Hematopoietic multipotent progenitor cell treated with erythropoietin and hydrocortisone succinate and interleukin-3 and kit ligand, for 17 days (in vitro differentiated cells): ENCODE measurements around the gene CADM1.

Experiments
- DNase-seq: peaks from one replicate; pipeline ENCODE4 v3.0.0-alpha.2; 2015; ENCODE audit warnings: low spot score

Gene CADM1

DNA sequence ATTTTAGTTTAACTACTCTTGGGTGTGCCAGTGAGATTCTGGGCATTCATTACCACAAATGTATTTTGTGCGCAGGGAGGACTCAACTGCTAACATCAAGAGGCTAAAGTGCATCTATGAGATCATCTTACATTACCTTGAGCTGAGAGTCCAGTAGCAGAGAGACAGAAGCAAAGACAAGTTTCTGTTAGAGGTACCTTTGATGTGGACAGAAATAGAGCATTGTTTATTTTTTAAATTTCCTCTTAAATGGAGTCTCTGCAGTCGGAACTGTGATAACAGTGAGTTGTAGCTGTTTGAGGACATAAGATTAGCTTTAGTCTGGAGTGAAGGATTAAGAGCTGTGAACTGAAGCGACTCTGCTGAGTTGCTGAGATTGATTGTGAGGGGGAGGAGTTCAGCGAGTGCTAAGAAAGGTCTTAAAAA is 297.0 kb downstream of the CADM1 start:
- no peak for DNase-seq

DNA sequence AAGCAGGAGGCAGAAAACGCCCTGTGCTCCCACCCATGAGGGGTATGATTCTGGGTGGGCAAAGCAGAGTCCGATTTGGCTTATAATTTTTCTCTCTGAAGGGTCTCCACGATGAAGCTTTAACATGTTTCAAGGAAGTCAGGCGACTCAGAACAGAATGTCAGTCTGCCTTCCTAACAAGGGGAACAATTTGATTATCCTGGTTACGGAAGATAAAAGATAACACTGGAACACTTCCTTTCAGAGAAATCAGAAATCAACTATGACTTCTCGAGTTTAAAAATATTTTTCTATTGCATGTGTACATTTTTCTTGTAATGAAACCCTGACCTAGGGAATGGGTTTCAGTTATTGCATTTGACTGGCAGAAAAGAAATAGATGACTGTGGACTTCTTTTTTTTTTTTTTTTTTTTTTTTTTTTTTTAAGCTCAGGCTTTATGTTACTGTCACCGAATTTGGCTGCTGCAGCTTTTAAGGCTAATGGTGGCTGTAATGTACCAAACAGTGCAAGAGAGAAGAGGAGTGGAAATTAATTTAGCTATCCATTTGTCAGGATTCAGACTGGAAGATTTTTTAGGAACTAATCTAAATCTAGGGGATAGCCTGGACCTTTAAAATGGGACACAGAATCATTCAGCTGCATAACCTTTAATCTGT is 297.7 kb downstream of the CADM1 start:
- DNase-seq = no peak

DNA sequence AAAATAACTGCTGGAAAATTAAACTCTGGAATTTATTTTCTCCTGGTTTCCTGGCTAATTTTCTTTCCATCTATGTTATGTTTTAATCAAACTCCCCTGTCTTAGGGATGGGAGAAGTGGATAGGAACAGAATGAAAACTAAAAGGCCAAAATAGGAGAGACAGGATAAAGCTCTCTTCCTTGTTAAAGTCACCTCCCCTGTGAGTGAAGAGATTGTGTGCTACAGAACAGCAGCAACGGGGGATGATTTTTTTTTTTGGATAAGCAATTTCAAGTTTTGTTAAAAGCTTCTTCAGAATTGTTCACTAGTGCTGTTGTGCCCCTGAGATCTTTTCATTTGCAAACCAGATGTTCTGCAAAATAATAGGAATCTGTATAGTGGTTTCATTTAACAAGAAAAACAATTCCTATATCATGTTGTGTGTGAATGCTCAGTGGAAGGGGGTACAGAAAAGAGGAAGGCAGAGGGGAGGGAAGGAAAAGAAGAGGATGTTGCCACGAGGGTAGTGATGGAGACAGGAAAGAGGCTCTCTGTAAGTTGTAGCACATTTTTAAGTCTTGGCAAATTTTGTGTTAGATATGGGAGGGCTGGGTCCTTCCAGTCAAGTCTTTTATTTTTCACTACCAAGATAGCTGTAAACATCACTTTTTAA is 301.2 kb downstream of the CADM1 start:
- no peak for DNase-seq

DNA sequence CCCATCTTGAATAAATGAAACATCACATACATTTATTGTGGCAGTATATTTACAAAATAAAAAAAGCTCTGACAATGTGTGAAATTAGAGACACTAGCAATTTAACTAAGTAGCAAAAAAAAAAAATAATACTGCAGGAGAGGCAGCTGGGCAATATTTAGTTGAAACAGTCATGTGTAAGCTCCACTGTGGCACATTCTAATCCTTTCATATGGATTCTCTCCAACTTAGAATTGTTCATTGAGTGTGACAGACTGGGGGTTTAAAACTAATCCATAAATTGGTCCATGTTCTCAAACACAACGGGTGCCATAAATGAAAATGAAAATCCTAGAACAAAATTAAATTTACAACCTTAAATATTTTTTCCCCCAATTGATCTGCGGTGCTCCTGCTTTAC is 302.1 kb downstream of the CADM1 start:
- DNase-seq = no peak

DNA sequence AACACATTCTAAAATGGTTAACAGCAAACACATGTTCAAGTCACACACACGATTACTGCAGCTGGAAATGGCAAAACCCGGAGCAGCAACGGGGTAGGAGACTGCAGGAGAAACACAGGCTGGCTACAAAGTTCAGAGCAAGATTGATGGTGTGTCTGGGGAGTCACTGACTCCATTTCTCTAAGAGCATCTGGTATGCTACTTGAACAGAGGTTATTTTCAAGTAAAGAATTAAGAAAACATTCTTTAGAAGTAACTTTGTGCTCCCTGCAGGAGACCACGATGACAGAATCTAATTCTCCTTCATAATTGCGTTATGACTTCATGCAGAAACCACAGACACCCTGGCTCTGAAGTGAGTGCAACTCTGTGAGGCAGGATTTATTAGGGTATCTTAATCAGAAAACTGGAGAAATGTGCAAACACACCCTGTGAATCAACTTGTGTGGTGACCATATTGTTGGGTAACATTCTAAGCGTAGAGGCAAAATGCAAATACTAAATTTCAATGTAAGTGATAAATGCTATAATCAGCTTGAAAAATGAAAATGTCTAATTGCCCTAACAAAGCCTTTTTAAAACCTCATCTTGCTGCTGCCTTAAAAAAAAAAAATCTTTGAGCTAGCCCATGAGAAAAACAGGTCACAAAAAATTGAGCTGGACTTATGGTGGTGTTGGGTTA is 303.0 kb downstream of the CADM1 start:
- DNase-seq = no peak

DNA sequence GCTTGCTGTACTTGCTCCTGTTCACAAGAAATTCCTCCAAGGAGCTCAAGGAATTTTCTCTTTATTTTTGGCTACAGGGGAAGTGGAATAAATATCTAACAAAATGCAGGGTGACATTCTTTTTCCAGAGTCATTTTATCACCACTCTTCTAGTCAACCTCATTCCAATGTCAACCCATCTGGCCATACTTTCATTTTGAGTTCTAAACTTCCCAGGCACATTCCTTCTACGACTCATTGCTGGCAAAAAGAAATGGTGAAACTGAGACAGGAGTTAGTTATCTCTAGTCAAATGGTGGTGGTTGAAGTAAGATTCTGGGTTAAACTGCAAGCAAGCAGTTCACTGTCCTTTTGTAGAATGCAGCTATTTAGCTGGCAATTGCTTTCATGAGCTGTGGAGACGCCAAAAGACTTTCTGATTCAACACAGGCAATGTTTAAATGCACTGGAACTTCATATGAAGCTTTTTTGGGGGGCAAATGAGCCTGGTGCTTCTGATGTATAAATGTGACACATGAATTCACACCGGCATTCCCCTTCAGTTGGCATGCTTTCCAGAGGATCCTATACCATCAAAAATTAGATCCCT is 304.6 kb downstream of the CADM1 start:
- no peak for DNase-seq

DNA sequence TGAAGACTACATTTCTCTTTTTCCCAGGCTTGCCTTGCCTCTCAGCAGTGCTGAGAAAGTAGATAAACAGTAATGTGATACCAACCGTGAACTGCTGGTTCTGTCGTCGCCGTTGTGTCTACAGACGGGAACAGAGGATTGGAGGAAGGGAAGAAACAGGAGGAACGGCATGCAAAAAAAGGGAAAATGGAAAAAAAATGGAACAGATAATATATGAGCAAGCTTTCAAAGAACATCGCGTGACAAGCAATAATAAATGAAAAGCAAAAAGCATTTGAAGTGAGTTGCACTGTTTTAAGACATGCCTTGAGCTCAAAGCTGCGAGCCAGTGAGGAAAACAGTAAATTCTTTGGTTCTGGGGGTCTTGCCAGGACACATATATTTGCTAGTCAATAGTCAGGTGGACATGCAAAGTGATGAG is 305.9 kb downstream of the CADM1 start:
- DNase-seq = no peak

DNA sequence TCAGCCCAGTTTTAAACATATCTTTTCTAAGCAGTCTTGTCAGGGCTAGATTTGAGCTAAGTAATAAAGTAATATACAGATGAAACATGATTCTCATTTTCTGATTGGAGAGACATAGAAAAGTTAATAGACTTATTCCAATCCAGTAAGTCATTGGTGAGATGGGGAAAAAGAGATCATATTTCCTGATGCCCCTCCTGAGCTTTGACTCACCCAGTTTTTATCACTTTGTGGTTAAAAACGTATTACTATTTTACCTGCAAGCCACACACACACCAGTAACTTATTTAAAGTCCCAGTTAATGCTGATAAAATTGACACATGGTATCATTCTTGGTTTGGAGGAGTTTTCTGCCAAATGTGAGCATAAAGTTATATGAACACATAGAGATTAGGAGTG is 306.8 kb downstream of the CADM1 start:
- no peak for DNase-seq

DNA sequence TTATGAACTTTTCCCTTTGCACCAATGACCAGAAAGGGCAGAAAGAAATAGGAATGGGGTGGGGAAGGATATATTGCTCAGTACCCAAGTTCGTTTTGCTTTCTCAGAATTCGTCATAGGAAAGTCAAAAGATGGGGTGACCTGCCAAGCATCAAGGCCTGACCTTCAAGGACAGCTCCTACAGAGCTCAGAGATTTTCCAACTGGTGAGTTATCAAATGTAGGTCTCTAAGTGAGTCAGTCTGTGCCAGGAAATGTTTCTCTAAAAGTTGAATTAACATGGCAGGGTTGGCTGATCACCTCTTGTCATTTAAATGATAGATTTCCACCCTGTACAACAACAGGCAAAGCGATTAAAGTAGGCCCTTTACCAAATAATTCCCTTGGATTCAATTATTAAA is 307.2 kb downstream of the CADM1 start:
- no peak for DNase-seq

DNA sequence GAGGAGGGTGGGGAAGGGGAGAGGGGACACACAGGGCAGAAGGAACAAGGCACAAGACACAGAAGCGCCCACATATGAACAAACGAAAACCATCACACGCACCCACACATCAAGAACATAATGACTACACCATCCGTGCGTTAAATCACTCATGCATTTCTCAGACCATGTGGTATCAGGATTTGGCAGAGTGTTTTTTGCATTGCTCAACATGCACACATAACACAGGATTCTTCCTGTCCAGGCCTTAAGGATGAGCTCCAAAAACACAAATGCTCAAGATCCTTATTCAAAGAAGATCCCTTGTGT is 309.5 kb downstream of the CADM1 start:
- no peak for DNase-seq

DNA sequence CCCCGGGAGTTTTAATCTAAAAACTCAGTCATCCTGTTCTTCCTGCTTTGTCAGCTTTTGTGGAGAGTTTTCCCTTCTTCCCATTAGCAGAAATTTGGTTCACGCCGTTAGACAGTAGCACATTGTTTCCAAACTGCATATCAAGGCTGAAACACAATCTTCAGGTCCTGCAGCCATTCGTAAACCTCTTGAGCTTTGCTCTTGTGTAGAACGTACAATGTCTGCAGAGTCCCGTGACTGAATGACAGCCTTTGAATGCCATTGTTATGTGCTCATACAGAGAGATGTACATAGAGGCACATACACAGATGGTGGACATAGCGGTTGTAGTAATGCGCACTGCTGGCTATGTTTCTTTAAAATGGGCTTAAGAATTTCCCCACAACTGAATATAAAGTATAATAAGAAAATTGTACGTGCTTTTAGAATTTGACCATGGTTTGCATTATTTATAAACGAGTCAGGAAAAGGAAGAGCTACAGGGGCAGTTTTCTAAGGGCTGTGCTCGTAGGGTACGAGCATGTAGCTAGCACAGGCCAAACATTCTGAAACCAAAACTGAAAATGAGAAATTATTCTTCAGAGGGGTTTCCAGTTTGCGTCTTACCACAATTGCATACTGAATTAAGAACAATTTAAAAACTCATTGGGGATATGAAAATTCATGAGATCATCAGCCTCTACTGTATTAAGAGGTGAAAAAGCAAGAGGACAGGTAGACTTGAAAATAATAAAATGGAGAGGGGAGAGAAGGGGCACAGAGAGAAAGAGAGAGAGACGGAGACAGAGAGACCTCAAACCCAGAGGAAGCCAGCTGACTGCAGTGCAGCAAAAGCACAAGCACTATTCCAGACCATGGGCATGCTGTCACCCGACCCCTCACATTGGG is 310.1 kb downstream of the CADM1 start:
- DNase-seq = no peak

DNA sequence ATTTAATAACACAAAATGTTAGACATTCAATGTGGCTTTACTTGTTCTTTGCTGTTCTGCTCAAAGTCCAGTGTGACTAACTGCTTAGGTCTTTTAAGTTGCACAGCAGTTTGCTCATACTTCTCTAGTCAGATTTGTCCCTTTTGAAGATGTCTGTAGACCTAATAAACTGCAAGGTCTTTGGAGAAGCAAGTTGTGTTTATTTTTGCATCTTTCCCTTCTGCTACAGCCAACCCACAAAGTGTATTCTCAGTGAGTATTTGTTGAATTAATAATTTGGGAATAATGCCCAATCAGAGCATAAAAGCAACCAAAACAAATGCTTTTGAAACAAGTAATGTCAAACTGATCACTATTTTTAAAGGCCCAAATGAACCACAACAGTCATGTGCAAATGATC is 312.5 kb downstream of the CADM1 start:
- DNase-seq = no peak

DNA sequence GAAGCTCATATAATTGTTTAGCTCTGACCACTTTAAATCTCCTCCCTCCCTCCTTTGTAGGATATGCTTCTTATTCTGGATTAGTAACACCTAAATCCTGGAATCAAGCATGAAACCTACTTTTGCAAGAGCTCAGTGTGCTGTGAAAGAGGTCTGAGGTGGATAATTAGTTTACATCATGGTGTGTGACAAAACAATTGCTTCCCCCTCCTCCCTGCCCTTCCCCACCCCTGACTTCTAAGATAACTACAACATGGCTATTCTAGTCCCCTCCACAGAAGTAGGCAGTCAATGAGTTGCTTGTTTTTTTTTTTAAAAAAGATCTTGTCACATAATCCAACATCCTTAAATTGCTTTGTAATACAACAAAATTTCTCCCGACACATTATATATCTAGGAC is 314.0 kb downstream of the CADM1 start:
- no peak for DNase-seq

DNA sequence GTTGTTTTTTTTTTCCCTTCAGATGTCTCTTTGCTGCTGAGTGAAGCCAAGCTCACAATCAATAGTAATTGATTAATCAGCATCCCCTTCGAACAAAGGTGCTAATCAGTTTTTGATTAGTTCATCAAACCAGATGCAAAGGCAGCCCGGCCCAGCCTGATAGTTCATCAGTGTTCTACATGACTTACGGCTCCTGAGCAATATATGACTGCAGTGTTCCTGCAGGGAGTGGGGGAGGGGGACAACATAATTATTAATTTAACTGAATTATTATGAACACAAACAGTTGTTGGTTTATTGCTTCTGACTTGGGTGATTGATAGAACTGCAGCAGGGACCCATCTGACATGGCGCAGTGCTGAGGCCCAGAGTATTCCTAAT is 315.3 kb downstream of the CADM1 start:
- no peak for DNase-seq

DNA sequence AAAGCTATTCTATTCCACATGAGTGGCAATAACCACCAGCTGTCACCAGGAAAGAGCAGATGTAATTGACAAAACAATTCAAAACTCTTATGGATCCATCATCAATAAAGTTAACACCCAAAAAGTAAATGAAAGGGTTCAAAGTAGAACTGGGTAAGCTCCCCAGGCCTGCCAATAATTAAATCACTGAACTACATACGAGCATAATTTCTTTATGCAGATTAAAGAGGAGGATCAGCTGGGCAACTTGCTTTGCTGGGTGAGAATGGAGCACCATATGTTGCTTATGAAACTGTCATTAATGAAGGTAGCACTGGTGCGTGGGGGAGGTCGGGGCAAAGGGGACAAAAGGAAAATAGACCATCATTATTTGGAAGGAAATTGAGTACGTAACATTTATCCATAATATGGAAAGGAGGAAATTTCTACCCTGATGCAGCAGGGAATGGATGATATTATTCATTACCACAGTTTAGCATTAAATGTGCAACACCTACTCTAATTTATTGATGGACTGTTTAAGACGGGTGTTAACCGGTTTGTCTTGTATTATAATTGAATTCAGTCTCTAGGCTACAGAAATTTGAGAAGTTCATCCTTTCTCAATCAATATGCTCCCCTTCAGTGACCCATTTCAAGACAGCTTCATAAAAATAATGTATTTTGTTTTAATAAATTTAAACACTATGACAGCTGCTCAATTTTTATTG is 315.9 kb downstream of the CADM1 start:
- no peak for DNase-seq

DNA sequence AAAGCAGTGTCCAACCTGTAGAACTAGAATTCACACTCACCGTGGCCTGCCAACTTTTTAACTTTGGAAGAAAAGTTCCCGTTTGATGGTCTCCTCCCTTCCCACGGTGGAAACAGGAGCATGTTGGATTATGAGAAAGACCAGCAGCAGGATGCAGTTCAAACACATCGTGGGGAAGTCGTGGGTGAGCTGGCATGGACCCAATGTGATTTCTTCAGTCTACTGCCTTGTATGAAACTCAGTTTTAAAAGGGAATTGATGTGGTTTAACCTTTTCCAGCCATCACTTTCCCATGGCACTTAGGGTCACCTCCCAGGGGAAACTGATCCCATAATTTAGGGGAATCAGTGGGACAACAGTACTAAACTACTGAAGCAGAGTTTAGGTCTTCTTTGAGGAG is 318.3 kb downstream of the CADM1 start:
- DNase-seq = no peak

DNA sequence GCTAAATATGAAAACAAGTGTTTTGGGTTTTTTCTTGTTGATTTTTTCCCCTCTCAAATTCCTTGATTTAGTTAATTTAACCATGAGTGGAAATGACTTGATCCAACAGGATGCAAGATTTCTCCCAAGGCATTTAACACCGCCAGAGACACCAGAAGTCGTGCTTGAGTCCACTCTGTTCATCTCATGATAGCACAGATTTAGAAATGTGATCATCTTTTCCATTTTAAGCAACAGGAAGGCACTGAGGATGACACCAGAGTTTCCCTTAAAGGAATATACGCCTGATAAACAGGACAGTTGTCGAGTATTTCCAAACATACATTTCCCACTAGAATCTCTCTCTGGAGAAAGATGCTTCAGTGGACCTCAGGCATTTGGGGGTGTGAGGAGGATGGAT is 318.7 kb downstream of the CADM1 start:
- DNase-seq = no peak

DNA sequence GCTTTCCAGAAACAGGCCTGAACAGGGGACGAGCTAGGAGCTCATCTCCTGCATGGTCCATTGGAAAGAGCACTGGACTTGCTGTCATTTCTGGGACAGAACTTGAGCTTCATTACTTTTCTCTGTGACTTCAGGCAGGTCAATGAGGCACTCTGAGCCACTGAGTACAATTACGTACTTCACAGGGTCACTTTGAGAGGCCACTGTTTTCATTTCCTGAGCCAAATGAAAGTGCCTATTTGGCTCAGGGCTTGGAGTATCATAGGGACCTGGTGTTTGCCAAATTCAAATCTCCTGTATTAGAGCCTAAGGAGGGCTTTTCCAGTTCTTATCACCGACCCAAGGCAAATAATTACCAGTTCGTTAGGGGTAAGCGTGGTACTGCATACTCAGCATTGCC is 319.3 kb downstream of the CADM1 start:
- no peak for DNase-seq

DNA sequence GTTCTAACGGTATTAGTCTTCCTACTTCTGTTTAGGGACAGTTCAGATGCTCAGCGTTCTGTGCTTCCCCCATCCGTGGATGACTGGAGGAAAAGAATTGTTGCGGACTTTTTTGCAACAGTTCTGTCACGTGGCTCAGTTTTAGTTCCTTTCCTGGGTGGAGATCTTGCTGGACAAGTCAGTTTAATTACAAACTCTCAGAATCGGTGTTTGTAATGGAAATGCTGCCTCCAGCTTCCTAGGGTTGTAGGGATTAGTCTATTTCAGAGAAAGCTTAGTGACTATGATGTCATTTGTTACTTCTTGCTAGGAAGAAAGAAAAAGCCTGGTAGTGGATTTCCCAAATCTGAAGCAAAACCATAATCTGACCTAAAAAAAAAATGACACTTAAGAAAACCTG is 320.4 kb downstream of the CADM1 start:
- DNase-seq = no peak

DNA sequence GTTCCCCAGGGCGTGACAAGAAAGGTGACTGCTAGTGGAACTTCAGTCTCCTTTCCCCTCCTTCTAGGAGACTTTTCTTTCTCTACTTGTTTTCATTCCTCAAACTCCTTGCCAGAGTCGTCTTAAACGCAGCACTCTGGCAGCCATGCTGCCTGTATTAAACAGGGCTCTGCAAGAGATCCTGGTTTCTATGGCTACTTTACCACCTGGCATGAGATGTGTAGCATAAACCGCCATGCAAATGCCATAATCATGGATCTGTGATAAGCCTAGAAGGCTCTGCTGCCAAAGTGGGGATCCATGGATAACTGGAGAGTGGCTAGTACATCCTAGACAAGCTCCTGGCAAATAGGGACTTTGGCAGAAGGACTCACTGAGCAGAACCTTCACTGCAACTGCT is 321.1 kb downstream of the CADM1 start:
- no peak for DNase-seq

DNA sequence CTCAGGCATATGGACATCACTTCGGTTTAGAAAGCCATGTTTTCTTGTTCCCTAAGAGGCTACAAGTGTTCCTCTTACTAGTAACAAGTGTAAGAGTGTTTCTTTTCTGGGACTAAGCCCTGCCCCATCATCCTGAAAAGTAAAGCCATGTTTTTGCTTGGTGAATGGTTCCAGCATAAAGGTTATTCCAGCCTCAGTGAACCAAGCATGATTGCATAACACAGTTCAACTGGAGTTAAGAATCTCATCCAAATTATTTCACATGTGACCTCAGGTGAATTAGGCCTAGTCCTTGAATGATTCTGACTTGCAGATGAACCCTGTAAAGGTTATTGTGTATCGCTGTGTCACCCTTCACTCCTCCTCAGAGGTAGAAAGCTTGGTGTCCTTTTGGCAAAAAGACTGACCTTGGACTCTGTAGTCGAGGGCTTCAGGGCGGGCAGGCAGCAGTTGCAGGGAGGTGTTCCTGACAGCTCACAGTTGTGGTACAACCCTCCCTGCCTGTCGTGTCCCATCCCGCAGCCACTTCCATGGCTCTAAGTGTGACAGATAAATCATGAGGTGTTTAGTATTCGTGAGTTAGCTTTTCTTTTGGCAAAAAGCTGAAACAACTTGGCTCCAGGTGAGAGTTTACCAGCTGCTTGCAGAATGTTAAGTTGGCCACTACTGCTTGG is 321.8 kb downstream of the CADM1 start:
- no peak for DNase-seq
